GM23338 (cell line): ENCODE measurements around the gene RORB. TPM values are rescaled to one million over a fixed set of nuclear protein-coding genes. Genes with fewer than 3 reads are reported as not detected.

Experiments
- ATAC-seq: fragments of 200-7000 bp; cut with Tn5 transposase; 3 replicates; pipeline ENCODE4 v1.9.1; 2020
- DNase-seq: peaks from one replicate; pipeline ENCODE4 v3.0.0-alpha.2; 2015; ENCODE audit warnings: low spot score
- H2AFZ ChIP-seq: fragments of 200-600 bp; sonication (generic); 2 replicates; pipeline ENCODE4 v1.8.0; 2016; ENCODE audit warnings: antibody characterized with exemption, mild to moderate bottlenecking, moderate library complexity
- H3F3A ChIP-seq: fragments of 200-600 bp; sonication (generic); replicated peaks from 2 replicates; pipeline ENCODE4 v1.8.0; 2017; ENCODE audit warnings: antibody characterized with exemption, mixed run types, low read depth
- H3K27ac ChIP-seq: fragments of 200-600 bp; sonication (generic); 2 replicates; pipeline ENCODE4 v1.6.1; 2016; ENCODE audit warnings: low read depth
- H3K27me3 ChIP-seq: fragments of 200-600 bp; sonication (generic); 2 replicates; pipeline ENCODE4 v1.8.0; 2016; ENCODE audit warnings: mild to moderate bottlenecking, mixed run types, moderate library complexity; ENCODE audit not compliant: insufficient read depth
- H3K36me3 ChIP-seq: fragments of 200-600 bp; sonication (generic); 2 replicates; pipeline ENCODE4 v1.8.0; 2016; ENCODE audit warnings: mild to moderate bottlenecking; ENCODE audit not compliant: insufficient read depth
- H3K4me1 ChIP-seq: fragments of 200-600 bp; sonication (generic); 2 replicates; pipeline ENCODE4 v1.8.0; 2016; ENCODE audit warnings: mild to moderate bottlenecking, moderate library complexity; ENCODE audit not compliant: insufficient read depth
- H3K4me2 ChIP-seq: fragments of 200-600 bp; sonication (generic); 2 replicates; pipeline ENCODE4 v1.7.1; 2017; ENCODE audit warnings: mixed run types
- H3K4me3 ChIP-seq: fragments of 200-600 bp; sonication (generic); 2 replicates; pipeline ENCODE4 v1.6.1; 2016; ENCODE audit warnings: mixed run types
- H3K79me2 ChIP-seq: fragments of 200-600 bp; sonication (generic); replicated peaks from 2 replicates; pipeline ENCODE4 v1.8.0; 2017; ENCODE audit warnings: mild to moderate bottlenecking; ENCODE audit not compliant: insufficient read depth
- H3K9me2 ChIP-seq: fragments of 200-600 bp; sonication (generic); 2 replicates; pipeline ENCODE4 v1.8.0; 2017; ENCODE audit not compliant: insufficient read depth
- H4K20me1 ChIP-seq: fragments of 200-600 bp; sonication (generic); replicated peaks from 2 replicates; pipeline ENCODE4 v1.8.0; 2017; ENCODE audit warnings: mild to moderate bottlenecking; ENCODE audit not compliant: insufficient read depth
- H3K27ac Mint-ChIP-seq: 2 replicates; pipeline ENCODE4 v1.8.0; 2020; ENCODE audit warnings: inconsistent platforms, mild to moderate bottlenecking, moderate library complexity, mixed read lengths
- H3K27me3 Mint-ChIP-seq: 3 replicates; pipeline ENCODE4 v1.8.0; 2022; ENCODE audit warnings: low read depth, mild to moderate bottlenecking, moderate library complexity, mixed read lengths, inconsistent platforms; ENCODE audit not compliant: insufficient read depth, poor library complexity
- H3K36me3 Mint-ChIP-seq: 3 replicates; pipeline ENCODE4 v1.8.0; 2021; ENCODE audit warnings: low read depth, mild to moderate bottlenecking, inconsistent platforms, moderate library complexity, mixed read lengths
- H3K4me1 Mint-ChIP-seq: 3 replicates; pipeline ENCODE4 v1.8.0; 2020; ENCODE audit warnings: mild to moderate bottlenecking, inconsistent platforms, mixed read lengths
- H3K4me3 Mint-ChIP-seq: 3 replicates; pipeline ENCODE4 v1.8.0; 2021; ENCODE audit warnings: moderate library complexity, mild to moderate bottlenecking, inconsistent platforms, mixed read lengths
- H3K9me3 Mint-ChIP-seq: 3 replicates; pipeline ENCODE4 v1.8.0; 2020; ENCODE audit warnings: moderate library complexity, mild to moderate bottlenecking, inconsistent platforms, mixed read lengths
- CREB1 ChIP-seq: fragments of 250-450 bp; sonication (Bioruptor Pico); IDR thresholded peaks from 2 replicates; pipeline ENCODE4 v1.5.0; 2020; ENCODE audit warnings: low read depth, mild to moderate bottlenecking, moderate library complexity
- EZH2 ChIP-seq: fragments of 200-600 bp; sonication (generic); IDR thresholded peaks from one replicate; pipeline ENCODE4 v1.8.0; 2017; ENCODE audit warnings: antibody characterized with exemption, mild to moderate bottlenecking, low read depth; ENCODE audit not compliant: unreplicated experiment
- EZH2phosphoT487 ChIP-seq: fragments of 200-600 bp; sonication (generic); IDR thresholded peaks from one replicate; pipeline ENCODE4 v1.8.1; 2018; ENCODE audit warnings: antibody characterized with exemption; ENCODE audit not compliant: unreplicated experiment
- JUNB ChIP-seq: IDR thresholded peaks from one replicate; pipeline ENCODE4 v1.6.1; 2016; ENCODE audit warnings: antibody characterized with exemption; ENCODE audit not compliant: unreplicated experiment
- NANOG ChIP-seq: IDR thresholded peaks from 2 replicates; pipeline ENCODE4 v1.6.1; 2016; ENCODE audit warnings: antibody characterized with exemption, borderline replicate concordance
- POLR2AphosphoS5 ChIP-seq: IDR thresholded peaks from 2 replicates; pipeline ENCODE4 v1.6.1; 2016; ENCODE audit warnings: antibody characterized with exemption, low read depth
- REST ChIP-seq: IDR thresholded peaks from one replicate; pipeline ENCODE4 v1.6.1; 2018; ENCODE audit warnings: antibody characterized with exemption; ENCODE audit not compliant: unreplicated experiment
- STAT1 ChIP-seq: IDR thresholded peaks from one replicate; pipeline ENCODE4 v1.6.1; 2016; ENCODE audit warnings: antibody characterized with exemption; ENCODE audit not compliant: unreplicated experiment
- ZNF114 ChIP-seq: fragments of 250-450 bp; sonication (Bioruptor Pico); IDR thresholded peaks from 2 replicates; pipeline ENCODE4 v1.5.0; 2020; ENCODE audit warnings: mild to moderate bottlenecking, moderate library complexity
- polyA plus RNA-seq: library from polyadenylated mRNA; unstranded; fragments of >200 nt; fragmentation: Nextera tagmentation; extraction: Ambion mirVana; gene quantifications from 2 replicates; pipeline ENCODE4 v1.2.1, GENCODE V29; 2016
- total RNA-seq: library from RNA; depleted of rRNA; stranded (reverse); fragments of >200 nt; shearing (Covaris generic); gene quantifications from 2 replicates; pipeline ENCODE4 v1.2.3, GENCODE V29; 2014
- TF ChIP-seq, protein P1 (sequence below): fragments of 250-450 bp; sonication (Bioruptor Pico); IDR thresholded peaks from 2 replicates; pipeline ENCODE4 v1.5.0; 2020; ENCODE audit warnings: mild to moderate bottlenecking, moderate library complexity
- TF ChIP-seq, protein P2 (sequence below), 2 experiments: fragments of 200-600 bp in 1 of 2; sonication (generic) in 1 of 2; conservative IDR thresholded peaks; 2 replicates each; pipeline versions ENCODE4 v1.5.1 to v1.6.1; 2016 to 2017; ENCODE audit warnings: antibody characterized with exemption in 2 of 2, low read depth in 2 of 2, mild to moderate bottlenecking in 2 of 2, moderate library complexity in 1 of 2
- TF ChIP-seq, protein P3 (sequence below): IDR thresholded peaks from 2 replicates; pipeline ENCODE4 v1.6.1; 2016; ENCODE audit warnings: antibody characterized with exemption

The RORB gene
- total and polyA plus RNA-seq, 2 experiments from 2014 or later, result 1.2 to 4.5 TPM

GRCh38 chr9:74691058-74691457 is 193.9 kb downstream of the RORB start:
- Mint-ChIP-seq H3K9me3 (no peaks in the 10 kb centered on the region; the same call in 2 of the 3 replicates), H3K27me3 (peaks cover 2% of the 10 kb centered on the region), H3K36me3 (no peaks in the 10 kb centered on the region), H3K27ac (no peak overlapping the region), H3K4me1 (no peaks in the 10 kb centered on the region; the same call in 2 of the 3 replicates), H3K4me3 (no peak overlapping the region)
- Histone ChIP-seq H3K27ac (no peak overlapping the region), H3K36me3 (no peaks in the 10 kb centered on the region), H3K27me3 (no peaks in the 10 kb centered on the region), H3K4me2 (no peak overlapping the region), H3K4me1 (no peaks in the 10 kb centered on the region), H4K20me1 (no peaks in the 10 kb centered on the region), H3F3A (no peaks in the 10 kb centered on the region), H3K4me3 (no peak overlapping the region), H3K79me2 (no peaks in the 10 kb centered on the region), H3K9me2 (no peaks in the 10 kb centered on the region), H2AFZ (no peak overlapping the region)
- no peak for DNase-seq
- TF ChIP-seq, protein P1, sequence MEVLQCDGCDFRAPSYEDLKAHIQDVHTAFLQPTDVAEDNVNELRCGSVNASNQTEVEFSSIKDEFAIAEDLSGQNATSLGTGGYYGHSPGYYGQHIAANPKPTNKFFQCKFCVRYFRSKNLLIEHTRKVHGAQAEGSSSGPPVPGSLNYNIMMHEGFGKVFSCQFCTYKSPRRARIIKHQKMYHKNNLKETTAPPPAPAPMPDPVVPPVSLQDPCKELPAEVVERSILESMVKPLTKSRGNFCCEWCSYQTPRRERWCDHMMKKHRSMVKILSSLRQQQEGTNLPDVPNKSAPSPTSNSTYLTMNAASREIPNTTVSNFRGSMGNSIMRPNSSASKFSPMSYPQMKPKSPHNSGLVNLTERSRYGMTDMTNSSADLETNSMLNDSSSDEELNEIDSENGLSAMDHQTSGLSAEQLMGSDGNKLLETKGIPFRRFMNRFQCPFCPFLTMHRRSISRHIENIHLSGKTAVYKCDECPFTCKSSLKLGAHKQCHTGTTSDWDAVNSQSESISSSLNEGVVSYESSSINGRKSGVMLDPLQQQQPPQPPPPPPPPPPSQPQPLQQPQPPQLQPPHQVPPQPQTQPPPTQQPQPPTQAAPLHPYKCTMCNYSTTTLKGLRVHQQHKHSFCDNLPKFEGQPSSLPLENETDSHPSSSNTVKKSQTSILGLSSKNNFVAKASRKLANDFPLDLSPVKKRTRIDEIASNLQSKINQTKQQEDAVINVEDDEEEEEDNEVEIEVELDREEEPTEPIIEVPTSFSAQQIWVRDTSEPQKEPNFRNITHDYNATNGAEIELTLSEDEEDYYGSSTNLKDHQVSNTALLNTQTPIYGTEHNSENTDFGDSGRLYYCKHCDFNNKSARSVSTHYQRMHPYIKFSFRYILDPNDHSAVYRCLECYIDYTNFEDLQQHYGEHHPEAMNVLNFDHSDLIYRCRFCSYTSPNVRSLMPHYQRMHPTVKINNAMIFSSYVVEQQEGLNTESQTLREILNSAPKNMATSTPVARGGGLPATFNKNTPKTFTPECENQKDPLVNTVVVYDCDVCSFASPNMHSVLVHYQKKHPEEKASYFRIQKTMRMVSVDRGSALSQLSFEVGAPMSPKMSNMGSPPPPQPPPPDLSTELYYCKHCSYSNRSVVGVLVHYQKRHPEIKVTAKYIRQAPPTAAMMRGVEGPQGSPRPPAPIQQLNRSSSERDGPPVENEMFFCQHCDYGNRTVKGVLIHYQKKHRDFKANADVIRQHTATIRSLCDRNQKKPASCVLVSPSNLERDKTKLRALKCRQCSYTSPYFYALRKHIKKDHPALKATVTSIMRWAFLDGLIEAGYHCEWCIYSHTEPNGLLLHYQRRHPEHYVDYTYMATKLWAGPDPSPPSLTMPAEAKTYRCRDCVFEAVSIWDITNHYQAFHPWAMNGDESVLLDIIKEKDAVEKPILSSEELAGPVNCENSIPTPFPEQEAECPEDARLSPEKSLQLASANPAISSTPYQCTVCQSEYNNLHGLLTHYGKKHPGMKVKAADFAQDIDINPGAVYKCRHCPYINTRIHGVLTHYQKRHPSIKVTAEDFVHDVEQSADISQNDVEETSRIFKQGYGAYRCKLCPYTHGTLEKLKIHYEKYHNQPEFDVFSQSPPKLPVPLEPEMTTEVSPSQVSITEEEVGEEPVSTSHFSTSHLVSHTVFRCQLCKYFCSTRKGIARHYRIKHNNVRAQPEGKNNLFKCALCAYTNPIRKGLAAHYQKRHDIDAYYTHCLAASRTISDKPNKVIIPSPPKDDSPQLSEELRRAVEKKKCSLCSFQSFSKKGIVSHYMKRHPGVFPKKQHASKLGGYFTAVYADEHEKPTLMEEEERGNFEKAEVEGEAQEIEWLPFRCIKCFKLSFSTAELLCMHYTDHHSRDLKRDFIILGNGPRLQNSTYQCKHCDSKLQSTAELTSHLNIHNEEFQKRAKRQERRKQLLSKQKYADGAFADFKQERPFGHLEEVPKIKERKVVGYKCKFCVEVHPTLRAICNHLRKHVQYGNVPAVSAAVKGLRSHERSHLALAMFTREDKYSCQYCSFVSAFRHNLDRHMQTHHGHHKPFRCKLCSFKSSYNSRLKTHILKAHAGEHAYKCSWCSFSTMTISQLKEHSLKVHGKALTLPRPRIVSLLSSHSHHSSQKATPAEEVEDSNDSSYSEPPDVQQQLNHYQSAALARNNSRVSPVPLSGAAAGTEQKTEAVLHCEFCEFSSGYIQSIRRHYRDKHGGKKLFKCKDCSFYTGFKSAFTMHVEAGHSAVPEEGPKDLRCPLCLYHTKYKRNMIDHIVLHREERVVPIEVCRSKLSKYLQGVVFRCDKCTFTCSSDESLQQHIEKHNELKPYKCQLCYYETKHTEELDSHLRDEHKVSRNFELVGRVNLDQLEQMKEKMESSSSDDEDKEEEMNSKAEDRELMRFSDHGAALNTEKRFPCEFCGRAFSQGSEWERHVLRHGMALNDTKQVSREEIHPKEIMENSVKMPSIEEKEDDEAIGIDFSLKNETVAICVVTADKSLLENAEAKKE (CRISPR knock-in tag), result no peak
- no peak for TF ChIP-seq CREB1 (CRISPR knock-in tag)
- TF ChIP-seq, protein P2, sequence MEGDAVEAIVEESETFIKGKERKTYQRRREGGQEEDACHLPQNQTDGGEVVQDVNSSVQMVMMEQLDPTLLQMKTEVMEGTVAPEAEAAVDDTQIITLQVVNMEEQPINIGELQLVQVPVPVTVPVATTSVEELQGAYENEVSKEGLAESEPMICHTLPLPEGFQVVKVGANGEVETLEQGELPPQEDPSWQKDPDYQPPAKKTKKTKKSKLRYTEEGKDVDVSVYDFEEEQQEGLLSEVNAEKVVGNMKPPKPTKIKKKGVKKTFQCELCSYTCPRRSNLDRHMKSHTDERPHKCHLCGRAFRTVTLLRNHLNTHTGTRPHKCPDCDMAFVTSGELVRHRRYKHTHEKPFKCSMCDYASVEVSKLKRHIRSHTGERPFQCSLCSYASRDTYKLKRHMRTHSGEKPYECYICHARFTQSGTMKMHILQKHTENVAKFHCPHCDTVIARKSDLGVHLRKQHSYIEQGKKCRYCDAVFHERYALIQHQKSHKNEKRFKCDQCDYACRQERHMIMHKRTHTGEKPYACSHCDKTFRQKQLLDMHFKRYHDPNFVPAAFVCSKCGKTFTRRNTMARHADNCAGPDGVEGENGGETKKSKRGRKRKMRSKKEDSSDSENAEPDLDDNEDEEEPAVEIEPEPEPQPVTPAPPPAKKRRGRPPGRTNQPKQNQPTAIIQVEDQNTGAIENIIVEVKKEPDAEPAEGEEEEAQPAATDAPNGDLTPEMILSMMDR (conservative IDR thresholded peaks at IDR 0.05; ENCODE audit: low read depth in 2 of 2), result no peak
- TF ChIP-seq STAT1, result no peak
- TF ChIP-seq REST, result no peak
- no peak for TF ChIP-seq NANOG
- TF ChIP-seq, protein P3, sequence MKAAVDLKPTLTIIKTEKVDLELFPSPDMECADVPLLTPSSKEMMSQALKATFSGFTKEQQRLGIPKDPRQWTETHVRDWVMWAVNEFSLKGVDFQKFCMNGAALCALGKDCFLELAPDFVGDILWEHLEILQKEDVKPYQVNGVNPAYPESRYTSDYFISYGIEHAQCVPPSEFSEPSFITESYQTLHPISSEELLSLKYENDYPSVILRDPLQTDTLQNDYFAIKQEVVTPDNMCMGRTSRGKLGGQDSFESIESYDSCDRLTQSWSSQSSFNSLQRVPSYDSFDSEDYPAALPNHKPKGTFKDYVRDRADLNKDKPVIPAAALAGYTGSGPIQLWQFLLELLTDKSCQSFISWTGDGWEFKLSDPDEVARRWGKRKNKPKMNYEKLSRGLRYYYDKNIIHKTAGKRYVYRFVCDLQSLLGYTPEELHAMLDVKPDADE, result no peak
- TF ChIP-seq JUNB, result no peak
- TF ChIP-seq POLR2AphosphoS5, result no peak
- TF ChIP-seq ZNF114 (CRISPR knock-in tag), result no peak
- no peak for TF ChIP-seq EZH2
- no peak for TF ChIP-seq EZH2phosphoT487
- ATAC-seq, result no peak
